ES-I3 (cell line): ENCODE data around the gene TMEM150C.

Source experiments
- H3K36me3 ChIP-seq: 2 replicates; pipeline ENCODE4 v1.6.1; 2013; ENCODE audit warnings: mild to moderate bottlenecking, low read length, control low read depth, moderate library complexity; ENCODE audit not compliant: insufficient read depth
- H3K4me1 ChIP-seq: 2 replicates; pipeline ENCODE4 v1.6.1; 2013; ENCODE audit warnings: mild to moderate bottlenecking, control low read depth, low read length; ENCODE audit not compliant: insufficient read depth
- H3K9ac ChIP-seq: 2 replicates; pipeline ENCODE4 v1.6.1; 2013; ENCODE audit warnings: low read depth, mild to moderate bottlenecking, low read length, moderate library complexity
- H3K9me3 ChIP-seq: 2 replicates; pipeline ENCODE4 v1.6.1; 2013; ENCODE audit warnings: mild to moderate bottlenecking, low read length, moderate library complexity; ENCODE audit not compliant: control insufficient read depth, insufficient read depth

The TMEM150C gene

DNA sequence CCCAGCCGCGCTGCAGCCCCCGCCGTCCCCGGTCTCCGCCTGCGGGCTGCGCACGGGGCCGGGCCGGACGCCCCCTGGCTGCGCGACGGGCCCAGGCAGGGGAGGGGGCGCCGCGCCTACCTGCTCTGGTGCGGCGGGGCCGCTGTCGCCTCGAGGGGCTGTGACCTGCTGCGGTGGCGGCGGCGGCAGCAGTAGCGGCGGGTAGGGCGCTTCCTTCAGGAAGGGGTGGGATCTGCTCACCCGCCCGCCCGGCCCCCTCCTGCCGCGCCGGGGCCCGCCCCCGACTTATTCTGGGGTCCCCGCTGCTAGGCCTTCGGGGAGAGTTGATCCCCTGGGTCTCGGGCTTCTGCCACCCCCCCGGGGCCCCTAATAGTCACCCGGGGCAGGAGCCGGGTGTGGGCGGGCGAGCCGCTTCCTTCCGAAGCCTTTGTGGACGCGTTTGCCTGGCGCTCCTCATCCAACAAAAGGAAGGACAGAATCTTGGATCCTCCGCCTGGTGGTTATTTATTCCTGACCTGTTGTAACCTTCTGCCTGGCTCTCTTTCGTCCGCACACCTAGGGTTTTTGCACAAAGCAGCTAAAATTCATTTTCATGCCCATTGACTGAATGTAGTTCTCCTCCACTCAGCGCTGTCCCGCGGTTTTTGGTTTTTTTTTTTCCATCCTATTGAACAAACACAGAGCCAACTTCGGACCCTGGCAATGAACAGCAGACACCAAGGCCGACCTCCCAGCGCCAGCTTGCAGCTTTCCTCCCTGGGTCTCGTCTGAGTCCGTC, at the start of gene TMEM150C:
TMEM150C (minus strand) TSS at position 203 of the 778 bp plus-strand sequence. CDS start 57,331 bp downstream, outside the sequence.
- Histone ChIP-seq H3K9ac (peak within 1 kb of the TSS; percentile 67), H3K36me3 (no peaks in the 10 kb centered on the region), H3K9me3 (no peaks in the 10 kb centered on the region), H3K4me1 (0 out of 2 replicates have a peak, but pooled peaks cover 6% of the 10 kb centered on the region)

DNA sequence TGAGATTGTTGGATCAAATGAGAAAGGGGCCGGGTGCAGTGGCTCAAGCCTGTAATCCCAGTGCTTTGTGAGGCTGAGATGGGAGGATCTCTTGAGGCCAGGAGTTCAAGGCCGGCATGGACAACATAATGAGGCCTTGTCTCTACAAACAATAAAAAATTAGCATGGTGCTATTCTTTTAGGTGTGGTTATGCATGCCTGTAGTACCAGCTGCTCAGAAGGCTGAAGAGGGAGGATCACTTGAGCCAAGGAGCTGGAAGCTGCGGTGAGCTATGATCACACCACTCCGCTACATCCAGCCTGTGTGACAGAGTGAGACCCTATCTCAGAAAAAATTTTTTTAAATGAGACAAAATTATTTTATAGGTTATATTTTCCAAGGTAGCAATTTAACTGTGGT, 49.7 kb upstream of the TMEM150C start:
- H3K36me3 ChIP-seq: no peaks in the 10 kb centered on the region
- no peaks in the 10 kb centered on the region for H3K4me1 ChIP-seq
- H3K9me3 ChIP-seq: no peaks in the 10 kb centered on the region
- no peak overlapping the region for H3K9ac ChIP-seq

DNA sequence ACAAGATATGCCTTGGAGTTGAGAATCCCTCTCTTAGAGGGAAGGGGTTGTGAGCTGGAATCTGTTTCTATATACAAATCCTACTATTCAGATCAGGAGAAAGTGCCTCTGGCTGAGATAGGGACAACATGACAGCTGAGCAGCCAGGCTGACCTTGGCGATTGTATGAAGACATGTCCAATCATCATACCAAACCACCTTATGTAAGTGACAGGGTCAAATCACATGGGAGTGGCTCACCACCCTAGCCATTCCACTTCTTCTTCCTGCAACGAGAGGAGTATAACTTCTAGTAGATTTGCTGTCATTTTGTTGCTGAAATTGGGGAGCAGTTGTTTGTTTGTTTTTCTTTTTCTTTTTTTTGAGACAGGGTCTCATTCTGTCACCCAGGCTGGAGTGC, 48.3 kb upstream of the TMEM150C start:
- H3K36me3 ChIP-seq: no peaks in the 10 kb centered on the region
- no peaks in the 10 kb centered on the region for H3K4me1 ChIP-seq
- no peaks in the 10 kb centered on the region for H3K9me3 ChIP-seq
- H3K9ac ChIP-seq: no peak overlapping the region

DNA sequence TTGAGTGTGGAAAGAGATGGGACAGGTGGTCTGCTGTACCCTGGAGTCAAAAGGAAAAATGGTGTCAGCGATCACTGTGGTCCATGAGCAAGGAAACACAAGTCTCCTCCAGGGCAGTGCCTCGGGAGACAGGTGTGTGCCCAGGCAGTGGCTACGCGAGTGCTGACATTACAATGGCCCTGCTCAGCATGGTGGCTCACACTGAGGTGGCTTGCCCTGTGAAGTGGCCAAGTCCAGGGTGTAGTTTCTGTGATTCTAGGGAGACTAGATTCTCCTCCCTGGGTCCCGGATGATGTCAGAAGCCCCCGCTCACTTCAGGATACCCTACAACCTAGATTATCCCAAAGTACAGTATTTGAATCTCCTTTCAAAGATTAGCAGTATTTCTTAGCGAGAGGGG, 44.8 kb upstream of the TMEM150C start:
- Histone ChIP-seq H3K4me1 (no peaks in the 10 kb centered on the region), H3K9ac (no peak overlapping the region), H3K9me3 (no peaks in the 10 kb centered on the region), H3K36me3 (no peaks in the 10 kb centered on the region)

DNA sequence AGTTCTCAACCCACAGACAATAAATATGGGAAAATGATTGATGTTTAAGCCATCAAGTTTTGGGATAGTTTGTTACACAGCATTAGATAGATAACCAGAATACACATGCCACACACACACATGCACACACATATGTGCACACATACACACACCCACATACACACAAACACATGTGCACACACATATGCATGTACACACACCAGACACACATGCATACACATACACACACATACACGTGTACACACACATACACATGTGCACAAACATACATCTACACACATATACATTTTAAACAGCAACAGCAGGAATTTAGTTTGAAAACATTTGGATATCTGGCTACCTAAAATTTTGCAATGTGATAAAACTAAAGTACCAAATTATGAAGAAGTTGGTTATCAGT, 42.7 kb upstream of the TMEM150C start:
- H3K36me3 ChIP-seq: no peaks in the 10 kb centered on the region
- no peaks in the 10 kb centered on the region for H3K9me3 ChIP-seq
- no peaks in the 10 kb centered on the region for H3K4me1 ChIP-seq
- no peak overlapping the region for H3K9ac ChIP-seq

DNA sequence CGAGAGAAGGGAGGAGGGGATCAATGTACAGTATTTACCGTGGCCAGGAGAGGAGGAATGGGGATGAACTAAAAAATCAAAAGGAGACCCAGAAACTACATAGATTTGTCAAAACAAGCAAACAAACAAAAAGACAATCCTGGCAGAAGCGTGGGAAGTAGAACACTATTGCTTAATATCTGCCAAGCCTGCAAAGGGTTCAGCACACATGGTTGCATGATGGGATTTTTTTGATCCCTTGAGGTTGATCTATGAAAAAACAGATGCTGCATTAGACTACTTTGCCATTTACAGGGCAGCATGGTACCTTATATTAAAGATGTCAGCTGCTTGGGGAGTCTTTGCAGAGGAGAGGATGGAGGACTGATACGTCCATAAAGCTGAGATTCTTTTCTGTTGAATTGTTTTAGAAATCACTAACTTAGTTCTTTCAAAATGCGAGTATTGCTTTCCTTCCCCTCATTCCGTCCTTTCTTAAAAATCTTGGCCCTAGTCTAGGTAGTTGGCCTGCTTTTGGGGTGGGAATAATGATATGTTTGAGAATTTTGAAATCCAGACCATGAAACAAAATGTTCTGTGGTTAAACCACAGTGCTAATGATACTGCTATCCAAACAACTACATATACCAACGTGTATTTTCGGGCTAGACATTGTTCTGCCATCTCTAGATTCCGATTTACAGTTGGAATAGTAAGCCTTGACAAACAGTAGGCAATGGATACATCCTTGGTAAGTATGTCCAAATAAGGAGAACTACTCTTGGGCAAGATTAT, 39.6 kb upstream of the TMEM150C start:
- Histone ChIP-seq H3K36me3 (no peaks in the 10 kb centered on the region), H3K9ac (no peak overlapping the region), H3K9me3 (no peaks in the 10 kb centered on the region), H3K4me1 (no peaks in the 10 kb centered on the region)

DNA sequence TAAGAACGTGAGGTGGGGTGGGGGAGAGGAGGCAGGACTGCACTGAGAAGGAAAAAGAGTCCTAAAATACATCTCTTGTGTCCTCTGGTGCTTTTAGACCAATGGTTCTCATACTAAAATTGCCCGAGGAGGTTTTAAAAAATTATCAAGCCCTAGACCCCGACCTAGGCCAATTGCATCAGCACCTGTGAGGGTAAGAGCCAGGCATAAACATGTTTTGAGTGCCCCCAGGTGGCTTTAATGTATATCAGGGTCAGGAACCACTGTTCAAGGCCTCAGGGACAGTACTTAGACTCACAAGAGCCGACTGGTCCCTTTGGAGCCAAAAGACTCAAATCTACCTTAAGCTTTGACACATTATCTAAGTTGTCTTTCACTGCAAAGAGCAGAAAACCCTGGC, 37.5 kb upstream of the TMEM150C start:
- Histone ChIP-seq H3K36me3 (no peaks in the 10 kb centered on the region), H3K4me1 (no peaks in the 10 kb centered on the region), H3K9ac (no peak overlapping the region), H3K9me3 (no peaks in the 10 kb centered on the region)

DNA sequence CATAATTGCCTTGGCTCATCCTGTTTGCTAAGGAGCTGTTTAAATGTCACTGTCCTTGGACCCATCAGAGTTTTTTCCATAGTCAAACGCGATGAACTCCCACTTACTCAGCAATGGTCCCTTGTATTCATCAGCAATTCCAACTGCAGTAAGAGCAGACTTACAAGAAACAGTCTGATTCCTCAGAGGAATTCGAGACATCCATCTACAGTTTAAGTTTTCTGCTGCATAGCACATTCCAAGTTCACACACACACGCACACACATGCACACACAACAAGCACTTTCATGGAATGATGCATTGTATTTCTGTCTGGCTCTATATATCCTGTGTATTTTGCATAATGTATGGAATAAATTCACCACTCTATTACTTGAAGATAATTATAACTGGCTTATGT, 32.7 kb upstream of the TMEM150C start:
- H3K9ac ChIP-seq: no peak overlapping the region
- no peaks in the 10 kb centered on the region for H3K36me3 ChIP-seq
- H3K4me1 ChIP-seq: peaks cover 13% of the 10 kb centered on the region; the same call in 1 of the 2 replicates
- H3K9me3 ChIP-seq: no peaks in the 10 kb centered on the region

DNA sequence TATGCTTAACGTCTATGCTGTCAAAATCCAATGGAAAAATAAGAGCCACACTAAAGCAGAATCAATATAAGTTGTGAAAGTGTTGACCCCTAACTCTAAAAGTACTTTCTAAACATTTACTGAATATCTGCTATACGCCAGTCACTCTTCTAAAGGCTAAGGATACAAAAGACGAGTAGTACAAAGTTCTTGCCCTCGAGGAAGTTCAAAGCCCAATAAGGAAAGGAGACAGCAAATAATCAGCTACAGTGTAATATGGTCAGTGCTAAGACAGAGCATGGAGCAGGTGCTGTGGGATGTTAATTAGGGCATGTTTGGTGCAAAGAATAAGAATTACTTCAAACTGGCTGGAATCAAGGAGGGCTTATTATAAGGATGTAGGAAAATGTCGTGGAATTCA, 31.6 kb upstream of the TMEM150C start:
- Histone ChIP-seq H3K4me1 (peaks cover 13% of the 10 kb centered on the region; the same call in 1 of the 2 replicates), H3K36me3 (no peaks in the 10 kb centered on the region), H3K9me3 (no peaks in the 10 kb centered on the region), H3K9ac (no peak overlapping the region)

DNA sequence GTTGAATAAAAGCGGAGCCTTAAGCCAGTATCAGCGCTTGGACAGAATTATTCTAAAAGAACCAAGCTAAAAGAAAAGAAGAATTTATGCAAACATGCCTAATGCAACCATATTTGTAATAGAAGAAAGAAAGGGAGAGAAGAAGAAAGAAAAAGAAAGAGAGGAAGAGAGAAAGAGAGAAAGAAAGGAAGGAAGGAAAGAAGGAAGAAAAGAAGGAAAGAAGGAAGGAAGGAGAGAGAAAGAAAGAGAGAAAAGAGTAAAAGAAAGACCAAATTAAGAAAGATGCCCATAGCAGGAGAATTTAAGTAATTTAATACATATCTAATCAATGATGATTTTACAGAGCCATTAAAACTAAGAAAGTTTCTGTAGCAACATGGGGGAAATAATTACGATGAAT, 30.9 kb upstream of the TMEM150C start:
- Histone ChIP-seq H3K9me3 (no peaks in the 10 kb centered on the region), H3K4me1 (peaks cover 13% of the 10 kb centered on the region; the same call in 1 of the 2 replicates), H3K36me3 (no peaks in the 10 kb centered on the region), H3K9ac (no peak overlapping the region)

DNA sequence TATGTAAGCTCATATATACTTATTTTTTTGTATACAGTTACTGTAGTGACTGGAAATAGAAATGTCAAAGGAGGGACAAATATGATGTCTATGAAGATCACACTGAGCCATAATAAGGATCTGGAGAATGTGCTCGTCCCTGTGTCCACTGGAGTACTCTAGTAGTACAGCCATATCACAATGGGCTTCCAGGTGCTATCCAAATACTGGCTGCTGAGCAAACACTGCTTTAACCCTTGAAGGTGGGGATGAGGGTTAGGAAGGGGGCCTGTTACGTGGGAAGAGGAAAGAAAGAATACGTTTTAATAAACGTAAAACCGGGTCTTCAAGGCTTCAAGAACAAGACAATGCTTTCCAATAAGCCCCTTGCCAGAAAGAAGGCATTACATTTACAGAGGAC, 29.8 kb upstream of the TMEM150C start:
- Histone ChIP-seq H3K9me3 (no peaks in the 10 kb centered on the region), H3K9ac (no peak overlapping the region), H3K36me3 (no peaks in the 10 kb centered on the region), H3K4me1 (peaks cover 13% of the 10 kb centered on the region; the same call in 1 of the 2 replicates)

DNA sequence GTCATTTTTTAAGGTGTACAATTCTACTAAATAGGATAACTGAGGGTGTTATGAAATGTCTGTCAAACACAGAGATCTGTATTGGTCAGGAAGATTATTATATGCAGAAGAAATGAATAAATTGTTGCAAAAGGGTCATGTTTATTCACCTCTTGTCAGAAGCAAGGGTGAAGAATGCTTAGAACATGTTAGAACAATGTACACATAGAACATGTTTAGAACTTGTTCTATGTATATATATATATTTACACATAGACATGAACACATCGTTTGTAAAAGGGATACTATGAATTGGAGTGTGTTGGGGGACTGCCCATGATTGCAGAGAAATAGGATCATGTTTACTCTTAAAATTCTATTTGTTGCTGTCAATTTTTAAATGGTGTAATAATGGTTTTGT, 28.0 kb upstream of the TMEM150C start:
- Histone ChIP-seq H3K9ac (no peak overlapping the region), H3K4me1 (peaks cover 29% of the 10 kb centered on the region), H3K9me3 (no peaks in the 10 kb centered on the region), H3K36me3 (no peaks in the 10 kb centered on the region)

DNA sequence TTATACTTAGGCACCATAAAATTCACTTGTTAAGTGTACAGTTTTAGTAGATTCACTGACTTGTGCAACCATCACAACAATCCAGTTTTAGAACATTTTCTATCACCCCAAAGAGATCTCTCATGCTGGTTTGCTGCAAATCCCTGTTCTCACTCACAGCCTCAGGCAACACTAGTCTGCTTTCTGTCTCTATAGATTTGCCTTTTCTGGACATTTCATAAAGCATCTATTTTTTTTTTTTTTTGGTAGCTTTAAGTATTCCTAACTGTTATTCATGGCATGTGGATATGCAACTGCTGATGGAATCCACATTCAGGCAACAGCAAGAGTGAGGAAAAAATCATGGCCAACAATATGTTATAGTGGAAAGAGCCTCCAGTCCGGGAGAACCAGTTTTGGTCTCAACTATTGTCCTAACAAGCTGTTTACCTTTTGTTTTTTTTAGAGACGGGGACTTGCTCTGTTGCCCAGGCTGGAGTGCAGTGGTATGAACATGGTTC, 27.0 kb upstream of the TMEM150C start:
- Histone ChIP-seq H3K9me3 (no peaks in the 10 kb centered on the region), H3K4me1 (peaks cover 35% of the 10 kb centered on the region), H3K9ac (no peak overlapping the region), H3K36me3 (no peaks in the 10 kb centered on the region)

DNA sequence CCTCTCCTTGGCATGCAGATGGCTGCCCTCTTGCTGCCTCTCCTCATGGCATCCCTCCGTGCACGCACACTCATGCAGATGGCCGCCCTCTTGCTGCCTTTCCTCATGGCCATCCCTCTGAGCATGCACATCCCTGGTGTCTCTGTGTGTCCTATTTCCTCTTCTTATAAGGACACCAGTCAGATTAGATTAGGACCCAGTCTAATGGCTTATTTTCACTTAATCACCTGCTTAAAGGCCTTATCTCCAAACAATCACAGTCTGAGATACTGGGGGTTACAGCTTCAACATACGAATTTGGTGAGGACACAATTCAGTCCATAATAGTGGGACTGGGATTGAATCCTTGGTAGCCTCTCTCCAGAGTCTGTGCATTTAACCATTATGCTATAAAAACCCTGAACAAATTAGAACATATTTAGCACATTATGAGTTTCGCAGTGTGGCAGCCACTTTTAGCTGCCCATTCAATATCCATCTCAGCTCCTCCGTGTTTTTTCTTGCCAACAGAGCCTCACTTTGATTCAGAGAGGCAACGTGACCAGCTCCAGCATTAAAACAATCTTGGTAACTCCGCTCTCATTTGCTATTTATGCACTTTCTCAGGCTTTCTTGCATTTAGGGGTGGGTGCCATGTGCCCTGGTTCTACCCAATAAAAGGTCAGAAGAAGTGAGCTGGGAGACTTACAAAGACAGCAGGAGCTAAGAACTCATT, 26.2 kb upstream of the TMEM150C start:
- no peak overlapping the region for H3K9ac ChIP-seq
- no peaks in the 10 kb centered on the region for H3K36me3 ChIP-seq
- H3K9me3 ChIP-seq: no peaks in the 10 kb centered on the region
- peaks cover 40% of the 10 kb centered on the region for H3K4me1 ChIP-seq
